PC-9 (cell line): Measurements from ENCODE around the gene C6orf136. TPM values are rescaled to one million over a fixed set of nuclear protein-coding genes. Genes with fewer than 3 reads are reported as not detected.

Experiments
- BruUV-seq: library from RNA; stranded (reverse); fragments of 400-500 nt; replicated peaks from 2 replicates; lab custom pipeline; 2021; lab: Mats Ljungman, UMichigan
- CTCF ChIA-PET: fragments of 300-600 bp; sonication (Branson Sonifier 250); formaldehyde crosslinking; loops from one replicate; lab custom pipeline; 2022; ENCODE audit warnings: antibody characterized with exemption; lab: Charles Lee
- POLR2A ChIA-PET: fragments of 300-600 bp; sonication (Branson Sonifier 250); formaldehyde crosslinking; loops from one replicate; lab custom pipeline; 2022; ENCODE audit warnings: antibody characterized with exemption; ENCODE audit not compliant: unreplicated experiment; lab: Charles Lee
- DNase-seq, 2 experiments: peaks; one replicate each; pipeline versions ENCODE4 v3.0.0 to v3.0.0-alpha.2; 2015 to 2022; ENCODE audit warnings: mixed read lengths in 1 of 2
- H2AFZ ChIP-seq: fragments of 200-600 bp; sonication (generic); 2 replicates; pipeline ENCODE4 v1.8.1; 2017; ENCODE audit warnings: antibody characterized with exemption
- H3F3A ChIP-seq: fragments of 200-600 bp; sonication (generic); 2 replicates; pipeline ENCODE4 v1.8.1; 2017; ENCODE audit warnings: antibody characterized with exemption, mild to moderate bottlenecking, low read depth; ENCODE audit not compliant: insufficient read depth
- H3K27ac ChIP-seq: fragments of 200-600 bp; sonication (generic); 2 replicates; pipeline ENCODE4 v1.6.1; 2016; ENCODE audit warnings: mixed run types
- H3K27me3 ChIP-seq: fragments of 200-600 bp; sonication (generic); 2 replicates; pipeline ENCODE4 v1.6.1; 2016; ENCODE audit warnings: low read depth, mixed run types; ENCODE audit not compliant: insufficient read depth
- H3K36me3 ChIP-seq: fragments of 200-600 bp; sonication (generic); 2 replicates; pipeline ENCODE4 v1.6.1; 2016; ENCODE audit warnings: low read depth, mixed run types
- H3K4me1 ChIP-seq: fragments of 200-600 bp; sonication (generic); replicated peaks from 2 replicates; pipeline ENCODE4 v1.6.1; 2016; ENCODE audit warnings: mixed run types; ENCODE audit not compliant: insufficient read depth
- H3K4me2 ChIP-seq: fragments of 200-600 bp; sonication (generic); 2 replicates; pipeline ENCODE4 v1.6.1; 2017; ENCODE audit warnings: mixed run types
- H3K4me3 ChIP-seq: fragments of 200-600 bp; sonication (generic); 2 replicates; pipeline ENCODE4 v1.6.1; 2016; ENCODE audit warnings: mixed run types
- H3K79me2 ChIP-seq: fragments of 200-600 bp; sonication (generic); 2 replicates; pipeline ENCODE4 v1.6.1; 2017; ENCODE audit warnings: low read depth, mixed run types
- H3K9me2 ChIP-seq: fragments of 200-600 bp; sonication (generic); 2 replicates; pipeline ENCODE4 v1.8.1; 2017; ENCODE audit warnings: mild to moderate bottlenecking; ENCODE audit not compliant: insufficient read depth
- H3K9me3 ChIP-seq: fragments of 200-600 bp; sonication (generic); 2 replicates; pipeline ENCODE4 v1.8.1; 2016; ENCODE audit warnings: low read depth; ENCODE audit not compliant: insufficient read depth
- H4K20me1 ChIP-seq: fragments of 200-600 bp; sonication (generic); 2 replicates; pipeline ENCODE4 v1.8.1; 2017; ENCODE audit not compliant: insufficient read depth
- EZH2 ChIP-seq: fragments of 200-600 bp; sonication (generic); IDR thresholded peaks from 2 replicates; pipeline ENCODE4 v1.8.0; 2017; ENCODE audit warnings: antibody characterized with exemption, low read depth
- intact Hi-C: fragments of 100-400 bp; cut with micrococcal nuclease; formaldehyde crosslinking; loops from one replicate; pipeline ENCODE4 v1.10.0; 2022; ENCODE audit not compliant: unreplicated experiment
- total RNA-seq: library from RNA; stranded (reverse); gene quantifications from 2 replicates; pipeline ENCODE4 v1.2.3, GENCODE V29; 2021
- TF ChIP-seq, protein P1 (sequence below): fragments of 200-600 bp; sonication (generic); conservative IDR thresholded peaks from 2 replicates; pipeline ENCODE4 v1.6.1; 2017; ENCODE audit warnings: mixed run types, antibody characterized with exemption, mild to moderate bottlenecking, moderate library complexity

The C6orf136 gene
- total RNA-seq, 1 experiment from 2014 or later: 21.2 TPM

DNA sequence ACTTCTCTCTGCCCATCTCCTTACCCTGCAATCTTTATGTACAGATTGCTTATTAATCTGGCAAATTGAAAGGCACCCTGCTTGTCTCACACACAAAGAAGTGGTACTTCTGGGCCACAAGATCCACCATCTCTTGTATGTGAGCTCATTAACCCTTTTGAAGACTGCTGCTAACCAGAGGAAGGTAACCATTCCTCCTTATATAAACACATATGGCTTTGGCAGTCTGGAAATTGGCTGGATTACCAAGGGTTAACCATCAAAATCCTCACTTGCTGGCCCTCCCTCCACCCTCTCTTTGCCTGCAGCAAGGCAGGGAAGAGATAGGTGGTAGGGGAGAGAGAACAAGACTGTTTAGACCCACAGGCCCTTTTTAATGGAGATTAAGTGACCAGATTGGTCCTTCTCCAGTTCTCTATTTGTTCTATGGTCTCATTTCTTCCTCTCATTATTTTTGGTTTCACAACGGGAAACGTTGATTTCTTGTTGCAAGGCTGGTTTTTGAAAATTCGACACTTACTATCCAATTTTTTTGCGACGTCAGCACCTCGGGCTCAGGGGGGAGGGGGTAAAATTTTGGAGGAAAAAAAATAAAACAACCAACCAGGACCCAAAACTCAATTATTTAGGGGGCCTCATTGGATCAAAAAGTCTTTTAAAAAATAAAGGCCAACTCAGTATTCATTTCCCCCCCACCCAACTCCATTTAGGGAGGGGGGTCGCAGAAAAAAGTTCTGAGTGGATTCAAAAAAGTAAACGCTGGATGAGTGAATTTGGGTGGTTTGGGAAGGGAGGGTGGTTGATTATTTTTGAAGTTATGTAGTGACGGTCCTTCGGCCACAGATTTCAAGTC is 30.7 kb upstream of the C6orf136 start:
- CTCF ChIA-PET: interaction anchor here (3.6 kb wide), 1 partner anchor 75 kb away, joined by 8 read pairs; no protein-coding TSS in a partner anchor
- Histone ChIP-seq H3K9me2 (no peaks in the 10 kb centered on the region), H3K4me2 (peak overlapping the region; percentile 98), H3K36me3 (peaks cover 27% of the 10 kb centered on the region), H3K27ac (peak overlapping the region; percentile 86), H3K4me3 (peak overlapping the region; percentile 87), H3K4me1 (peaks cover 35% of the 10 kb centered on the region), H3K79me2 (peaks cover 49% of the 10 kb centered on the region), H4K20me1 (peaks cover 24% of the 10 kb centered on the region; the same call in 1 of the 2 replicates), H3K9me3 (no peaks in the 10 kb centered on the region), H3K27me3 (no peaks in the 10 kb centered on the region), H3F3A (peaks cover 75% of the 10 kb centered on the region), H2AFZ (no peak overlapping the region)
- TF ChIP-seq, protein P1, sequence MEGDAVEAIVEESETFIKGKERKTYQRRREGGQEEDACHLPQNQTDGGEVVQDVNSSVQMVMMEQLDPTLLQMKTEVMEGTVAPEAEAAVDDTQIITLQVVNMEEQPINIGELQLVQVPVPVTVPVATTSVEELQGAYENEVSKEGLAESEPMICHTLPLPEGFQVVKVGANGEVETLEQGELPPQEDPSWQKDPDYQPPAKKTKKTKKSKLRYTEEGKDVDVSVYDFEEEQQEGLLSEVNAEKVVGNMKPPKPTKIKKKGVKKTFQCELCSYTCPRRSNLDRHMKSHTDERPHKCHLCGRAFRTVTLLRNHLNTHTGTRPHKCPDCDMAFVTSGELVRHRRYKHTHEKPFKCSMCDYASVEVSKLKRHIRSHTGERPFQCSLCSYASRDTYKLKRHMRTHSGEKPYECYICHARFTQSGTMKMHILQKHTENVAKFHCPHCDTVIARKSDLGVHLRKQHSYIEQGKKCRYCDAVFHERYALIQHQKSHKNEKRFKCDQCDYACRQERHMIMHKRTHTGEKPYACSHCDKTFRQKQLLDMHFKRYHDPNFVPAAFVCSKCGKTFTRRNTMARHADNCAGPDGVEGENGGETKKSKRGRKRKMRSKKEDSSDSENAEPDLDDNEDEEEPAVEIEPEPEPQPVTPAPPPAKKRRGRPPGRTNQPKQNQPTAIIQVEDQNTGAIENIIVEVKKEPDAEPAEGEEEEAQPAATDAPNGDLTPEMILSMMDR: no peak
- TF ChIP-seq EZH2: no peak
- no TSS peak for BruUV-seq
- no peak for DNase-seq
- intact Hi-C loops: loop anchor here (1.0 to 2.0 kb wide), 3 partner anchors 25 to 71 kb away; partner anchors contain the start of genes ABCF1 and PPP1R18
- POLR2A ChIA-PET: interaction anchor here (0.6 kb wide), 2 partner anchors 111 to 158 kb away, joined by 5 to 7 read pairs; no protein-coding TSS in a partner anchor

DNA sequence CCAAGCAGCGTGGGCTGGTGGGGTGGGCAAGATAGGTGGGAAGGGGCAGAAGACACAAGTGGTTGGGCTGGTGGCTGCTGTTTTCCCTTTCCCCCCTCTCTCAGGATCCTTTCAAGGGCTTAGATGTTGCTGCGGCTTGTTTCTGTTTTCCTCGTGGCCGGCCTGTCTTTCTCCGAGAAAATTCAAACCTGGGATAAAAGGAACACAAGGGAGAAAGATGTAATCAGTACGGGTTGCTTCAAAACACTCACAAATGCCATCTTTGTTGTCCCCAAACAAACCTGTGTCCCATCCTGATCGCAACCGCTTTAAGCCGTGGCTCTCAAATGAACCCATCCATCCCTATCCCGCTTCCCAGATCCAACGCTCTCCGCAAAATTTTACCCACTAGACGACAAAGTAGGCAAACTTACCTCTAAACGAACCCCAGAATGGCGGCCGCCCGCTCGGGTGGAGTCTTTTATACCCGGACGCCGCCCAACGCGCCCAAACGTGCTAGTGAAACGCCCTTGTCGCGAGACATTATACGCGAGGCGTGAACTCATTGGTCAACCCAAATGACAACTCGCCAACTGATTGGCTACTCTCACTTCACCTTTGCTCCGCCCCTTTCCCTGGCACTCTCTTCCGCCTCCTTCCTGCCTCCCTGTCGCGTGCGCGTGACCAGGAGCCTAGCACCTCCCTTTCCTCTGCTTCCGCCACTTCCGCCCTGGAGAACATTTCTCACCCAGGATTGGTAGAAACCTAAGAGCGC is 29.9 kb upstream of the C6orf136 start, which contains the start of gene PPP1R10:
Gene PPP1R10 (minus strand): TSS at position 433 of the 754 bp plus-strand sequence. CDS start 7,299 bp downstream, outside the sequence.
- H3F3A ChIP-seq: peaks cover 77% of the 10 kb centered on the region
- TSS peak; percentile 62 for BruUV-seq
- peaks cover 35% of the 10 kb centered on the region for H3K4me1 ChIP-seq
- H3K27me3 ChIP-seq: no peaks in the 10 kb centered on the region
- peak within 1 kb of the TSS; percentile 86 for H3K27ac ChIP-seq
- H3K9me2 ChIP-seq: no peaks in the 10 kb centered on the region
- peaks cover 49% of the 10 kb centered on the region for H3K79me2 ChIP-seq
- no peaks in the 10 kb centered on the region for H3K9me3 ChIP-seq
- peak within 1 kb of the TSS; percentile 98 for H3K4me2 ChIP-seq
- peak; percentile 98 to 99 for DNase-seq
- TF ChIP-seq EZH2: no peak
- TF ChIP-seq, protein P1: no peak
- intact Hi-C loops: loop anchor here (1.0 to 2.0 kb wide), 5 partner anchors 46 to 266 kb away; partner anchors contain the start of genes ABCF1, GNL1, MDC1 and PPP1R18
- H2AFZ ChIP-seq: peak within 1 kb of the TSS; percentile 85
- H3K36me3 ChIP-seq: peaks cover 27% of the 10 kb centered on the region
- peak within 1 kb of the TSS; percentile 87 for H3K4me3 ChIP-seq
- peaks cover 16% of the 10 kb centered on the region; the same call in 1 of the 2 replicates for H4K20me1 ChIP-seq
- ChIA-PET CTCF (interaction anchor here (0.5 to 1.2 kb wide), 4 partner anchors 26 to 114 kb away, joined by 3 to 6 read pairs (median 4); no protein-coding TSS in a partner anchor), POLR2A (interaction anchor here (0.6 to 0.7 kb wide), 2 partner anchors 58 to 237 kb away, joined by 4 to 7 read pairs; no protein-coding TSS in a partner anchor)
